ENCODE results near the gene EVI5. TPM values are rescaled to one million over a fixed set of nuclear protein-coding genes. Genes with fewer than 3 reads are reported as not detected.
"Not testable (repeated sequence)": the region's sequence is repeated elsewhere in the genome, so short reads cannot be mapped to it uniquely, and the experiment has no call there.

EVI5 gene
- total and polyA plus RNA-seq, 3 experiments from 2014 or later = 0.10 to 27.7 (median 27.4) TPM

DNA sequence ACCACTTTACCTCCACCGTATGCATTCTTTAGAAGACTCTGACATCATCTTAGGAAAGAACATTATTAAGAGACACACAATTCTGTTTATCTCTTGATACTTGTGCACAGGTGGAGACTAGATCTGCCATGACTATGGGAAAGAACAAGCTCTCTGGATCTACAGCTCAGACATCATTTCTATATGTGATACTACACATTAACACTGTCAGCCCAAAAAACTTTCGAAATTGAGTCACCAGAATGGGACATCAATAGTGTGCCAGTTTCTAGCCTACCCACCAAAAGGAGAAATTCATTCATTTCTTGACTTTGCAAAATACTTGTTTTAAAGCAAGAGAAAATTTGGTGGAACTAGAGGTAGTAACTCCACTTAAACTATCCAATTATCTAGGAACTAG lies 6.0 kb upstream of the EVI5 start:
- peaks cover 0 to 3% (median 0%) of the 10 kb centered on the region in 3 donors for H3K4me1 Mint-ChIP-seq
- no peak overlapping the region for H3K27ac Mint-ChIP-seq
- H3K36me3 Mint-ChIP-seq = no peaks in the 10 kb centered on the region
- peaks cover 26 to 65% of the 10 kb centered on the region in 2 donors for H3K27me3 Mint-ChIP-seq
- ChIA-PET CTCF (interaction anchor here (0.6 kb wide), 1 partner anchor 169 kb away, joined by 3 read pairs; no protein-coding TSS in a partner anchor), POLR2A (no interaction called here)
- Histone ChIP-seq H3K27me3 (ENCODE audit: insufficient read depth, low read length, poor library complexity, severe bottlenecking) (no peaks in the 10 kb centered on the region), H3K4me3 (ENCODE audit: low read length) (no peak overlapping the region), H3K27ac (ENCODE audit: low read depth, low read length) (no peak overlapping the region), H3K9me3 (ENCODE audit: low read length) (no peaks in the 10 kb centered on the region), H3K36me3 (ENCODE audit: insufficient read depth, low read length) (no peaks in the 10 kb centered on the region), H3K4me1 (ENCODE audit: insufficient read depth, low read length) (no peaks in the 10 kb centered on the region)
- DNase-seq = no peak
- no peak overlapping the region for H3K4me3 Mint-ChIP-seq
- H3K9me3 Mint-ChIP-seq = no peaks in the 10 kb centered on the region

DNA sequence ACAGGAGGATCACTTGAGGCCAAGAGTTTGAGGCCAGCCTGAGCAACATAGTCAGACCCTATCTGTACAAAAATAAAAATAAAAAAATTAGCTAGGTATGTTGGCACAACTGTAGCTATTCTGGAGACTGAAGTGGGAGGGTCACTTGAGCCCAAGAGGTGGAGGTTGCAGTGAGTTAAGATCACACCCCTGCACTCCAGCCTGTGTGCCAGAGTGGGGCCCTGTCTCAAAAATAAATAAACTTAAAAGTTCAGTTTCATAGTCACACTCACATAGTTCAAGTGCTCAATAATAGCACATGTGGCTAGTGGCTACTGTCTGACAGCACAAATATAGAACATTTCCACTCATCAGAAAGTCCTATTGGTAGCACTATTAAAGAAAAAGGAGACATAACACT lies 5.2 kb upstream of the EVI5 start:
- Mint-ChIP-seq H3K9me3 (no peaks in the 10 kb centered on the region), H3K4me1 (peaks cover 5 to 6% (median 5%) of the 10 kb centered on the region in 3 donors), H3K36me3 (no peaks in the 10 kb centered on the region), H3K27me3 (peaks cover 28 to 65% of the 10 kb centered on the region in 2 donors), H3K27ac (no peak overlapping the region), H3K4me3 (no peak overlapping the region)
- POLR2A ChIA-PET = no interaction called here
- Histone ChIP-seq H3K36me3 (ENCODE audit: insufficient read depth, low read length) (no peaks in the 10 kb centered on the region), H3K4me3 (ENCODE audit: low read length) (no peak overlapping the region), H3K4me1 (ENCODE audit: insufficient read depth, low read length) (peaks cover 5% of the 10 kb centered on the region), H3K27ac (ENCODE audit: low read depth, low read length) (no peak overlapping the region), H3K27me3 (ENCODE audit: insufficient read depth, low read length, poor library complexity, severe bottlenecking) (no peaks in the 10 kb centered on the region), H3K9me3 (ENCODE audit: low read length) (no peaks in the 10 kb centered on the region)
- CTCF ChIA-PET = interaction anchor here (0.6 kb wide), 1 partner anchor 169 kb away, joined by 3 read pairs; no protein-coding TSS in a partner anchor
- no peak for DNase-seq

DNA sequence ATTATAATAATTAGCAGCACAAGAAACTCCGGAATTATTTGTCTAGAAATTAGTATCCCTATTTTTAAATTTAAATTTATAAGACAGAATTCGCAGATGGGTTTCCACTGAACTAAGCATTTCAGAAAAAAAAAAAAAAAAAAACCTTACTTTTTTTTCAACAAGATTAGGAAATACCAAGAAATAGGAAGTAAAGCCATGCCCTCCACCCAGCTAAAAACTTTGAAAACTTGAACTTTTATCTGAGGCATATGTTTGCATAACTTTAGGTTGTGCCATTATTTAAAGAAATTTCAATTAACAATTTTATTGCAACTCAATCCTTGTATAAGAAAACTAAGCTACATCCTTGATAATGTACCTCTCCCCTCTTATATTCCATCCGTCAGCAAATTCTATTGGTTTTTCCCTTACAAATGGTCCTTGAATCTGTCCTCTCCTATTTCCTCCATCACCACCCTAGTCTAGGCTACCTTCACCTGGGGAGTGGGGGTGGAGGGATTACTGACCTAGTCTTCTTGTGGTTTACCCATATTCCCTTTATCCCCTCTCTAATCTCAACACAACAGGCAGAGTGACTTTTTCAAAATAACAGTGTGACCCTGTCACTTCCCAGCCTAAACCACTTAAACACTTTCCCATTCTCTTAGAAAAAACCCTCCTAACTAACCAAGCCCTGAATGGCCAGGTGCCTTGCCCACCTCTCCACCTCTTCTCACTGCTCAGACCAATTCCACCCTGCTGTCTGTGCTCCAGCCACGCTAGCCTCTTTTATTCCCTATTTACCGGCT lies 1.4 kb upstream of the EVI5 start:
- H3K9me3 ChIP-seq (ENCODE audit: low read length) = no peaks in the 10 kb centered on the region
- Mint-ChIP-seq H3K4me1 (peaks cover 18 to 26% (median 18%) of the 10 kb centered on the region in 3 donors), H3K27me3 (peaks cover 48 to 63% of the 10 kb centered on the region in 2 donors), H3K36me3 (no peaks in the 10 kb centered on the region), H3K27ac (no peak overlapping the region), H3K4me3 (peak overlapping the region in 5 of 7 donors; percentile 4 to 79 (median 42)), H3K9me3 (peaks cover 0 to 2% (median 0%) of the 10 kb centered on the region in 5 donors)
- ChIA-PET CTCF (no interaction called here), POLR2A (interaction anchor here (1.4 kb wide), 1 partner anchor 46 kb away, joined by 4 read pairs; the partner anchor contains the start of gene RPL5)
- peak overlapping the region; percentile 21 for H3K27ac ChIP-seq (ENCODE audit: low read depth, low read length)
- H3K4me3 ChIP-seq (ENCODE audit: low read length) = no peak overlapping the region
- no peaks in the 10 kb centered on the region for H3K36me3 ChIP-seq (ENCODE audit: insufficient read depth, low read length)
- H3K27me3 ChIP-seq (ENCODE audit: insufficient read depth, low read length, poor library complexity, severe bottlenecking) = peaks cover 9% of the 10 kb centered on the region
- DNase-seq = no peak
- peaks cover 18% of the 10 kb centered on the region for H3K4me1 ChIP-seq (ENCODE audit: insufficient read depth, low read length)

DNA sequence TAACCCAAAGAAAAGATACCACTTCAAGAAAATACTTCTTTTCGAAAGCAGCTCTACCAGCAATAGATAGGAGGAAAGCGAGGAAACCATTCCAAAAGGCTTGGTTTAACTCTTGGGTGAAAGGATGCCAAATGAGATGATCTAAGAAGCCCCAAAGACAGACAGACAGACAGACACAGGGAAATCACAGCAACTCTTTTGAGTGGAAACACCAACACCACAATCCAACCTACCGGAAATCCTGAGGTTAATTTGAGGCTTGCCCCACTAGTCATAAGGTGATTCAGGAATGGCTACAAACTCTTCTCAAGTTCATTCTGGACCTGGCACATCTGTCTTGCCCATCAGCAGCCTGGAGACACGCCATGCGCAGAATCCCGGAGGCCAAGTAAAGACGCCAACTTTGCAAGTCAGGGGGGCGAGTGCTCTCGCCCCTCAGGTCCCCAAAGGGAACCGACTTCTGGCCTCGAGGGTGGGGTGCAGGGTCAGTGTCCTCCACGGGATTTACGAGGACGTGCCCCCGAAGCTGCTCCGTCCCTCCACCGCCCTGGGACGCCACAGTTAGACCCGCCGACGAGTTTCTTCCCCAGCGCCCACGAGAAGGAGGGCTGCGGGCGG lies 778 bp downstream of the EVI5 start:
- peak overlapping the region; percentile 3 for H3K27ac ChIP-seq (ENCODE audit: low read depth, low read length)
- peak in 4 of 5 donors; percentile 23 to 48 (median 36) for DNase-seq
- ChIA-PET POLR2A (no interaction called here), CTCF (interaction anchor here (0.9 to 1.5 kb wide), 2 partner anchors 35 to 296 kb away, joined by 3 to 4 read pairs; no protein-coding TSS in a partner anchor)
- H3K4me1 Mint-ChIP-seq = peaks cover 18 to 26% (median 18%) of the 10 kb centered on the region in 3 donors
- H3K27me3 Mint-ChIP-seq = peaks cover 50 to 66% of the 10 kb centered on the region in 2 donors
- H3K4me3 Mint-ChIP-seq = peak overlapping the region; percentile 69 to 84 (median 81)
- H3K27ac Mint-ChIP-seq = peak overlapping the region in 4 of 8 donors; percentile 13 to 59 (median 16)
- no peaks in the 10 kb centered on the region for H3K9me3 ChIP-seq (ENCODE audit: low read length)
- peaks cover 0 to 2% (median 0%) of the 10 kb centered on the region in 5 donors for H3K9me3 Mint-ChIP-seq
- no peaks in the 10 kb centered on the region for H3K36me3 Mint-ChIP-seq
- H3K36me3 ChIP-seq (ENCODE audit: insufficient read depth, low read length) = no peaks in the 10 kb centered on the region
- H3K4me3 ChIP-seq (ENCODE audit: low read length) = peak overlapping the region; percentile 52
- peaks cover 9% of the 10 kb centered on the region for H3K27me3 ChIP-seq (ENCODE audit: insufficient read depth, low read length, poor library complexity, severe bottlenecking)
- H3K4me1 ChIP-seq (ENCODE audit: insufficient read depth, low read length) = peaks cover 18% of the 10 kb centered on the region

DNA sequence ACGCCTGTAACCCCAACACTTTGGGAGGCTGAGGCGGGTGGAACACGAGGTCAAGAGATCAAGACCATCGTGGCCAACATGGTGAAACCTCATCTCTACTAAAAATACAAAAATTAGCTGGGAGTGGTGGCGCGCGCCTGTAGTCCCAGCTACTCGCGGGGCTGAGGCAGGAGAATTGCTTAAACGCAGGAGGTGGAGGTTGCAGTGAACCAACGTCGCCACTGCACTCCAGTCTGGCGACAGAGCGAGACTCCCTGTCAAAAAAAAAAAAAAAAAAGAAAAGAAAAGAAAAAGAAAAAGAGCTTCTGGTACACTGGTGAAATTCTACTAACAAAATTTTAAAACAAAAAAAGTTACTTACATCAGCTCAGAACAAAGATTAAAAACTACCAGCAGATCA lies 1.4 kb downstream of the EVI5 start:
- H3K4me1 Mint-ChIP-seq = peaks cover 18 to 26% (median 18%) of the 10 kb centered on the region in 3 donors
- H3K36me3 Mint-ChIP-seq; POLR2A ChIA-PET; H3K9me3 ChIP-seq (ENCODE audit: low read length); H3K9me3 Mint-ChIP-seq; H3K27me3 ChIP-seq (ENCODE audit: insufficient read depth, low read length, poor library complexity, severe bottlenecking); H3K36me3 ChIP-seq (ENCODE audit: insufficient read depth, low read length); H3K4me3 ChIP-seq (ENCODE audit: low read length); DNase-seq: not testable (repeated sequence)
- peak overlapping the region; percentile 3 for H3K27ac ChIP-seq (ENCODE audit: low read depth, low read length)
- peak overlapping the region; percentile 69 to 84 (median 81) for H3K4me3 Mint-ChIP-seq
- peak overlapping the region in 3 of 8 donors; percentile 13 to 59 (median 13) for H3K27ac Mint-ChIP-seq
- peaks cover 54 to 72% of the 10 kb centered on the region in 2 donors for H3K27me3 Mint-ChIP-seq
- CTCF ChIA-PET = interaction anchor here (0.9 kb wide), 1 partner anchor 297 kb away, joined by 3 read pairs; no protein-coding TSS in a partner anchor
- H3K4me1 ChIP-seq (ENCODE audit: insufficient read depth, low read length) = peaks cover 18% of the 10 kb centered on the region

DNA sequence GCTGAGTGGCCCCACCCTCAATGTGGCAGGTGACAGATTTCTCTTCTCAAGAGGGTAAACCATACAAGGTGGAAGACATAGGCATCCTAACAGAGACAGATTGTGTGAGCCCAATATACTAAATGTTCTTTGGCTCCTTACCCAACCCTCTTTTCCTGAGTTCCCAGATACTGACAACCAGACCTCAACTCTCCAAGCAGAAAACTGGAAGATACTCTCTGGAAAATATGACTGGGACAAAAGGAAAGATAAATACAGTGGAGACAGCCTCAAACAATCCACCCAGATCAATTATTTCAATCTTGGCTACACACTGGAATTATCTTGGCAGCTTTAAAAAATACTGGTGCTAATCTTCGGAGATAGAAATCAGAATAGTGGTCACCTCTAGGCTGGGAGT lies 6.5 kb downstream of the EVI5 start:
- no peak overlapping the region for H3K27ac ChIP-seq (ENCODE audit: low read depth, low read length)
- POLR2A ChIA-PET = no interaction called here
- H3K9me3 ChIP-seq (ENCODE audit: low read length) = no peaks in the 10 kb centered on the region
- no peak overlapping the region for H3K4me3 ChIP-seq (ENCODE audit: low read length)
- Mint-ChIP-seq H3K9me3 (peaks cover 0 to 2% (median 0%) of the 10 kb centered on the region in 5 donors), H3K27me3 (peaks cover 37 to 58% of the 10 kb centered on the region in 2 donors), H3K4me3 (no peak overlapping the region), H3K36me3 (peaks cover 0 to 4% (median 0%) of the 10 kb centered on the region in 3 donors), H3K27ac (no peak overlapping the region), H3K4me1 (peaks cover 4 to 10% (median 5%) of the 10 kb centered on the region in 3 donors)
- DNase-seq = no peak
- H3K36me3 ChIP-seq (ENCODE audit: insufficient read depth, low read length) = no peaks in the 10 kb centered on the region
- H3K27me3 ChIP-seq (ENCODE audit: insufficient read depth, low read length, poor library complexity, severe bottlenecking) = peaks cover 12% of the 10 kb centered on the region
- CTCF ChIA-PET = no interaction called here
- H3K4me1 ChIP-seq (ENCODE audit: insufficient read depth, low read length) = no peaks in the 10 kb centered on the region

DNA sequence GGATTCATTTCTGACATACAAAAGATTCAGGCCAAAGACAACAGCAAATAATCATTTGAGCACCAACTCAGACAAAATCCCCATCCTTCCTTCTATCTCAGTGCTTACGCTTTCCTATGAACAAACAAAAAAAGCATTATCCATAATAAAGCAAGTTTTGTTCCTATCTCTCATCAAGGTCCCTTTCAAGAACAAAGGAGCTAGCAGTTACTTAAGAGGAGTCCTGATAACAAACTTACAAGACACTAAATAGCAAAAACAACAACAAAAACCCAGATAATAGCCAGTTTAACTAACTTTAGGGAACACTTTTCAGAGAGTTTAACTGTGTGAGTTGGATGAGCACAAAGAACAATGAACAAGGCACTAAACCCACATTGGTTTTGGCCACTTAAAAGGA lies 10.5 kb downstream of the EVI5 start:
- no peaks in the 10 kb centered on the region for H3K36me3 ChIP-seq (ENCODE audit: insufficient read depth, low read length)
- no peak for DNase-seq
- Mint-ChIP-seq H3K4me1 (no peaks in the 10 kb centered on the region), H3K27me3 (peaks cover 20 to 42% of the 10 kb centered on the region in 2 donors), H3K27ac (no peak overlapping the region), H3K36me3 (peaks cover 0 to 4% (median 0%) of the 10 kb centered on the region in 3 donors), H3K9me3 (peaks cover 0 to 1% (median 0%) of the 10 kb centered on the region in 5 donors), H3K4me3 (no peak overlapping the region)
- CTCF ChIA-PET = no interaction called here
- POLR2A ChIA-PET = no interaction called here
- H3K27ac ChIP-seq (ENCODE audit: low read depth, low read length) = no peak overlapping the region
- H3K4me1 ChIP-seq (ENCODE audit: insufficient read depth, low read length) = no peaks in the 10 kb centered on the region
- no peaks in the 10 kb centered on the region for H3K9me3 ChIP-seq (ENCODE audit: low read length)
- no peak overlapping the region for H3K4me3 ChIP-seq (ENCODE audit: low read length)
- H3K27me3 ChIP-seq (ENCODE audit: insufficient read depth, low read length, poor library complexity, severe bottlenecking) = peaks cover 3% of the 10 kb centered on the region

DNA sequence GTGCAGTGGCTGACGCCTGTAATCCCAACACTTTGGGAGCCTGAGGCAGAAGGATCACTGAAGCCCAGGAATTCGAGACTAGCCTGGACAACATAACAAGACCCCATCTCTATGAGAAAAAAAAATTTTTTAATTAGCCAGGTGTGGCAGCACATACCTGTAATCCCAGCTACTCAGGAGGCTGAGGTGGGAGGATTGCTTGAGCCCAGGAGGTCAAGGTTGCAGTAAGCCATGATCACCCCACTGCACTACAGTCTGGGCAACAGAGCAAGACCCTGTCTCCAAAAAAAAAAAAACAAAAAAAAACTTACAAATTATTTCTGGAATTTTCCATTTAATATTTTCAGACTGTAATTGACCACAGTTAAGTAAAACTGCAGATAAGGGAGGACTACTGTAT lies 11.2 kb downstream of the EVI5 start:
- DNase-seq; H3K4me3 ChIP-seq (ENCODE audit: low read length); H3K4me1 ChIP-seq (ENCODE audit: insufficient read depth, low read length); H3K27ac Mint-ChIP-seq; H3K9me3 ChIP-seq (ENCODE audit: low read length); H3K4me1 Mint-ChIP-seq; H3K27ac ChIP-seq (ENCODE audit: low read depth, low read length); H3K4me3 Mint-ChIP-seq; POLR2A ChIA-PET; H3K27me3 ChIP-seq (ENCODE audit: insufficient read depth, low read length, poor library complexity, severe bottlenecking); H3K36me3 ChIP-seq (ENCODE audit: insufficient read depth, low read length); CTCF ChIA-PET; H3K36me3 Mint-ChIP-seq; H3K9me3 Mint-ChIP-seq: not testable (repeated sequence)
- peaks cover 17 to 35% of the 10 kb centered on the region in 2 donors for H3K27me3 Mint-ChIP-seq

Data from CD8-positive, alpha-beta memory T cell (primary cell).